ENCODE results near the gene GAS7.

Gene GAS7

DNA sequence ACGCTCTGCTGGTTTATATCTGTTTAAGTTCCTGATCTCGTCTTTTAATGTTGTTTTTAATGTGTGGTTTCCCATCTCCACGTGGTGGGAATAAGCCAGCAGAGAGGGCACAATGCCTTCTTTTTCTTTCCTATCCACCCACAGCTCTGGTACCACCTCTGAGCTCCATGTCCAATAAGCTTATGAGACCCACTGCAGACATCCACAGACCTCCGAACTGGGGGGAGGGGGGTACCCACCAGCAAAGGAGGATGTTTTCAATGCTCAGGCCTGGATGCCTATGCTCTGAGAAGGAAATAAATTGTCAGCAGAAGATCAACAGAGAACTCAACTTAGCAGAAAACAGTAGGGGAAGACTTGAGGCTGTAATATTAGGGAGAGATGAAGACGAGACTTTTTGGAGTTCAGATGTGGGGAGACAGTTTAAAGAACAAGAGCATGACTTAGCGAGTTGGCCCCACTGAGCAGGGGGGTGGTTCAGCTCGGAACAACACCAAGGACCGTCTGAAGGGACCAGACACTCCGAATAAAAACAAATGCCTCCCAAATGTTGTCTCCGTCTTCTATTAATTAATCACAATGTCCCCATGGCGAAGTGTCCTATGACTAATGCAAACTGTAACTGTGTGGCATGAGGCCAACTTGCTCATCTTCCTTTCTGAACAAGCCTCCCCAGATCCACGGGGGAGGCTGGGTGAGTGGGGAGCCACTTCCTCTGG lies 62.7 kb downstream of the GAS7 start:
- peak; percentile 22 for DNase-seq (ENCODE audit: low spot score)

DNA sequence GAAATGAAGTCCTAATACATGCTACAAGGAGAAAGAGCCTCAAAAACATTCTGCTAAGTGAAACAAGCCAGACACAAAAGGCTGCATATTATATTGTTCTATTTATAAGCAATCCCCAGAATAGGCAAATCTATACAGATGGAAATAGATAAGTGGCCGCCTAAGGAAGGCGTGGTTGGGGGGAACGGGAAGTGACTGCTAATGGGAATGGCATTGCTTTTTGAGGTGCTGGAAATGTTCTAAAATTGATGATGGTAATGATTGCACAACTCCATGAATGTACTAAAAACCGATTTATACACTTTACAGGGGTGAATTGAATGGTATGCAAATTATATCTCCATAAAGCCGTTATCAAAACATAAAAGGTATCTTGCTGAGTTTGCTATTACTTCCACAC lies 67.7 kb downstream of the GAS7 start:
- DNase-seq (ENCODE audit: low spot score) = no peak

DNA sequence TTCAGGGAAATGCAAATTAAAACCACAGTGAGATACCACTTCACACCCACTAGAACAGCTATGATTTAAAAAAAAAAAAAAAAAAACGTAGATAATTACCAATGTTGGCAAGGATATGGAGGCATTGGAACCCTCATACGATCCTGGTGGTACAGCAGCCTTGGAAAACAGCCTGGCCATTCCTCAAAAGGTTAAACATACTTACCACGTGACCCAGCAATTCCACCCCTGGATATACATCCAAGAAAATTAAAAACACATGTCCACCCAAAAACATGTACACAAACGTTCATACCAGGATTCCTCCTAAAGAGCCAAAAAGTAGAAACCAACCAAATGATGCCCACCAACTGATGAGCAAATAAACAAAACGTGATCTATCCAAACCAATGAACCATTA lies 68.1 kb downstream of the GAS7 start:
- DNase-seq (ENCODE audit: low spot score) = no peak

DNA sequence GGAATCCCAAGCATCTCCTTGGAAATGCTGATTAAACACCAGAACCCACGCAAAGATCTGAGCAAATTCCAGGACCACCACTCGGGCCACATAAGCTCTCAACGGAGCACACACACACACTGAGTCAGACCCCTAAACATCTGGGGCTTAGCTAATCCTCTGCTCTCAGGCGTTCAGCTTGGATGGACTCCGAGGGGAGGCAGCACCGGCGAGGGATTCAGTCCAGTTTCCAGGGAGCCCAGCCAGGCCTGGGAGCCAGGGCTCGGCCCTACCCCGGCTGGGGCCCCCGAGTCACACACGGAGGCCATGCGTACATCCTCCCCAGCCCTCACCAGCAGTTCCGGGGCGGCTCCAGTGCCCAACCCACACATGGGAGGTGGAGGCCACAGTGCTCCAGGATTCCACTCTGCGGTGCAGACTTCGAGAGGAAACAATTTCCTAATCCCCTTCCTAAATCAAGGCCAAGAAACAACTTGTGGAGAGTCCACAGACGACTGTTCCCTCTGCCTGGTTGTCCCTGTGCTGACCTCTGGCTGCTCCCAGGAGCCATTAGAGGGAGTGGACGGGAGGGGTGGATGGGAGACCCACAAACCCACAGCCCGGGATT lies 70.5 kb downstream of the GAS7 start:
- no peak for DNase-seq (ENCODE audit: low spot score)

DNA sequence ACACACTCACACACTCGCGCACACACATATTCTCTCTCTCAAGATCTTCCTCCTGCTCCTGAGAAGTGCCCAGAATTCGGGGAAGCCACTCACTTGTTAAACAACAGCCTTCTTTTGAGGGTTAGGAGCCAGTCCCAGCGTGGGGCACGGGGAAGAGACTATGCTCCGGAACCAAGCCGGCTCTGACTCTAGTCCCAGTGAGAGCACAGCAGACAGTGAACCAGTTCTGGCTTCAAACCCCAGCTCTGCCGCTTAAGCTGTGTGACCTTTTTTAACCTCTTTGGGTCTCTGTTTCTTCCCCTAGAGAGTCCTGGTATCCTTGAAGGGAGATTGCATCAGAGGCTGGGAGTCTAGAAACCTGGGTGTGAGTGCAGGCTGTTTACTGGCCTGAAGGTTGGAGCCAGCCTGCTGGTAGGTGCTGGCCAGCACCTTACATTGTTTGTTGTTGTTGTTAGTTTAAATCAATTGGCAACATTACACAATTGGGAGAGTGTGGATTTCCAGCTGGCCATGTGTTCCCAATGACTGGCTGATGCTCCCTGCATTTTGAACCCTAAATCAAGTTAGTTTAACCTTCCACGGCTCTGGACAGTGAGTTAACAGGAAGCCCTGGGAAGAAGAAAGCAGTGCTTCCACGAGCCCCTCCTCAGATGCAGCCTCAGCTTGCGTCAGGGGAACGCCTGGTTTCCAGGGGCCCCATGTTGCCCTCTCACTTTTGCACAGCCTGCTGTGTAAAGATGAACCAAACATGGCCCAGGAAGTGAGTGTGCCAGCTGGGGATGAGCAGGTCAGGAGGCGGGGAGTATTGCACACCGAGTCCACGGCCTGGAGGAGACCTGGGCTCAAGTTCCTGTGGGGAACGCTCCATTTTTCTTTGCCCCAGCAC lies 71.5 kb downstream of the GAS7 start:
- no peak for DNase-seq (ENCODE audit: low spot score)

DNA sequence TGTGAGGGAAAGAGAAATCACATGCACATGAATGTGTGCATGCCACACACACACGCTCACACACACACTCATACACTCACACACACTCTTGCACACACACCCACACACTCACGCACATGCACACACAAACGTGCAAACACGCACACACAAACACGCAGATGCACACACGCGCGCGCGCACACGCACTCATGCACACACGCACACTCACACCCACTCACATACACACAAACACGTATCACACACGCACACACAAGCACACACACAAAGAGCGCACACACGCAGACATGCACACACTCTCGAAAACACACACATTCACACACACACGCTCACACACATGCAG lies 72.2 kb downstream of the GAS7 start:
- no peak for DNase-seq (ENCODE audit: low spot score)

DNA sequence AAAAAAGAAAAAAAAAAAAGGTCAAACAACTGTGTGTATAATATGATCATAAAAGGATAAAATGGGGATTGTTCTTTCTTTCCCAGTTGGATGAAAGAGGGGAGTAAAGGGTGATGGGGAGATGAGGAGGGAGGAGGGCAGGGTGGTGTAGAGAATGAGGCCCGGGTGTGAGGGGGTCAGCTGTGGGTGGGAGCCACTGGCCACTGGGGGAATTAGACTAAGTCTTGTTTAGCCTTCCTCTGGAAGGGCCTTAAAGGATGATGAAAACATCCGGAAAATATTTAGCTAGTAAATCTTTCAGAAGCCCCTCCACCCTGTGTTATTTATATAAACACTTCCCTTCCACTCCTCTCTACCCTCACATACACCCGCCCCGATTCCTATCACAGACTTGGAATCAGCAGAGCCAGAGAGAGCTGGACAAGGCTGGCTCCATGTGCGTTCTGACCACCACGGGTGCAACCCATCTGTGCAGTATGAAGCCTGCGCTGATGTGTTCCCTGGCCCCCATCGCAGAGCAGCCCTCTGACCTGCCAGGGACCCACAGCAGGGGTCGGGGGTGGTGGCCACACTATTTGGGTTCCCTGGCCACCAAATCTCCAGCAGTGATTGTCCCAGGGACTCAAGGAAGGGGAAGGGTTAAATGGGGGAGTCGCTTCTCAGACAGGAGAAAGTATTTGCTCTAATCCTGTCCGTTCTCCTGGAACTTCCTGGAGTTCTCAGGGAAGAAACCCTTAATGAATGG lies 72.7 kb downstream of the GAS7 start:
- DNase-seq (ENCODE audit: low spot score) = no peak

DNA sequence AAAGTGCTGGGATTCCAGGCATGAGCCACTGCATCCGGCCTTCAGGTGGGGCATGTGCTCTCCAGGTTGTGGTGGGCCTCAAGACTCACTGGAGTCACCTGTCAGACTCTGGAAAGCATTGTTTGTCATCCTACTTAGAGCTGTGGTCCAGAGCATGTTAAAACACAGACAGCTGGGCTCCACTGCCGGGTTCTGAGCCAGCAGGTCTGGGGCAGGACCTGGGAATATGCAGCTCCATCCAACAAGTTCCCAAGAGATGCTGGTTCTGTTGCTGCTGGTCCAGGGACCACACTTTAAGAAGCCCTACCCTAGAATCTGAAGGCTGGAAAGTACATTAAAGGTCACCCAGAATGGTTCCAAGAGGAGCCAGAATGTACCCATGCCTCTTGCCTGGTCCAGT lies 75.3 kb downstream of the GAS7 start:
- DNase-seq (ENCODE audit: low spot score) = no peak

DNA sequence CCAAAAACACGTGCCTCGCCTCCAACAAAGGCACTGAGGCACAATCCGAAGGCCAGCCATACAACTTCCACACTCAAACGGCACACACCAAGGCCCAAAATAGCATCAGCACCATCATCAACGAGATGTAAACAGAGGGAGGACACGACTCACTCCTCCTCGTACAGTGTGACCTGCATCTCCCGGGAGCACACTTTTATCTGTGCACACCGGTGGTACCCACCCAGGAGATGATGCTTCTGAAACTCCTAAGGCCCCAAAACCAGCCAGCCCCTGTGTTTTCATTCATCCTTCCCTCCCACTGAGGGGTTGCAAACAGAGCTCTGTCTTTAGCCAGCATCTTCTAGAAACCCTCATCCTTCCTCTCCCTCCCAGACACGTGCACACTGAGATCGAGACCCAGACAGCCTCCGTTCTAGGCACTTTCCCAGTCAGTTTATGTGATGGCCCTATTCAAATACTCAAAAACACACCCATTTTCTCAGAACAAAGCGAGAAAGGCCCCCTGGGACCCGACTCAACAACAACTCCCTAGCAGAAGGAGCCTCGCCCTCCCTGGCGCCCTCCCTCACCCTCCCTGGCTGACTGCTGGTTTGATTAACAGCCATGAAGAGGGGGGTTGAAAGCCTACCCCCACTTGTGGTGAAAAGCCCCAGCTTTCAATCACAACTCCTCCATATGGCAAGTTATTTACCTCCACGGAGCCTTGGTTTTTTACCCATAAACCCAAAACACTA lies 76.3 kb downstream of the GAS7 start:
- DNase-seq (ENCODE audit: low spot score) = peak; percentile 62

DNA sequence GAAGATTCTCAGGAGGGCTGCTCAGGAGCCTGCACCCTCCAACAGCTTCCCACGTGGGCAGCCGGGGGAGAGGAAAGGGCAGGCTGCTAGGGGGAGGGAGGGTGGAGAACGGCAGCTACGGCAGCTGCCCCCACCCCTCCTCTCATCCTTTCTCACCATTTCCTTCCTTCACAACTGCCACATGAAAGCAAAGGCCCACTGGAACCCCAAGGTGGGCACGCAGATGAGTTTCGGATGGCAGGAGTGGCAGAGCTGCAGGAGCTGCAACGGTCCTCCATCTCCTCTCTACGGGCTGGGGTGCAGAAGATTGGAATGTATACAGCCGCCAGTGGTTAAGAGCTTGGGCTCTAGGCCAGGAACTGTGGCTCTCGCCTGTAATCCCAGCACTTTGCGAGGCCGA lies 77.7 kb downstream of the GAS7 start:
- DNase-seq (ENCODE audit: low spot score) = no peak

DNA sequence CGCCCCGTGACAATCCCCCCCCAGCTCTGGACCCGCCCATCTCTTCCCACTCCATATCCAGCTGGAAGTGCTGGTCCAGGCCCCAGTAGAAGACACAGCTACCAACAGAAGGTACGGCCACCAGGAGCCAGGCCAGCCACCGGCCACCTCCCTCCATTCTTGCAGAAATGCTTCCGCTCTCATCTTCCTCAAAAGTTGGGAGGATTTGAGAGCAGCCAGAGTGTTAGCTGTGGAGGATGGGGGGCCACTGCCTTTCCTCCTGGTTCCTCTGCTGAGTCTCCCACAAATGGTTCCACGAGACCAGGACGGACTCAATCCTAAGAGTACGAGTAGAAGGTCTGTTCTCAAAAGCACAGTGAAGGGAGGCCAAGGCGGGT lies 78.3 kb downstream of the GAS7 start:
- DNase-seq (ENCODE audit: low spot score) = no peak

DNA sequence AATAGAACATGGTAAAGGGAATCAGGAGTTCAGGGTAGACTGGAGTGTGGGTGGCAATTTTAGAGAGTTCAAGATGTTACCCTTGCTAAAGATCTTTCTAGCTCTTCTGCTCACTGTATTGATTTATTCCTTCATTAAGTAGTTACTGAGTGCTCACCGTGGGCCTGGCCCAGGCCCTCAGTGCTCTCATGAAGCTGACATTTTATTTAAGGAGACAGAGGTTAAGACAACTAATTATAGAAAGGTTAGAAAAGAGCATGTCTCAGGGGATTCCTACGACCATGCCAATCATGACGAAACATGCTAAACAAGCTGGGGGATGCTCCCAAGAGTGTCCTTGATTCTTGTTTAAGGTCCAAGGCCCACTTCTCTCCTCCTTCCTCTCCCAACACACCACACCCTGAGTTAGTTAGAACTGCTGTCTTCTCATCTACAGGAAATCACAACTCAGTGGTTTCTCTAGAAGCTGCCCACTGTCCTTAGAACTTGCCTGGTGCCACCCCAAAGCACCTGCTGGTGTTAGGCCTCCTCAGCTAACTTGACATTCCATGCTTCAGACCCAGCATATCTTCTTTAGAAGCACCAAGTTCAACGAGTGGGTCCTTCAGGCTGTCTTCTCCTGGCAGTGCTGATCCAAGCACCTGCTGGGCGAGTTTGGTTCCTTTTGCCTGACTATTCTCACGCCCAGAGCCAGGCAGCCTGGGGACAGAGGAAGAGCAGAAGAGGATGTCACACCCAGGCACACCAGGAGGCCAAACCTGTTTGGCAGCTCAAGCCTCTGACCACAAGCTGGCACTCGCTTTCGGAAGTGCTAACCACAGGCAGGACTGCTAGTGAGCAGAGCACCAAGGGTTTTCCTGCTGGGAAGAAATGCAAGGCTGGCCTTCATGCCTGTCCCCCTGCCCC lies 79.0 kb downstream of the GAS7 start:
- DNase-seq (ENCODE audit: low spot score) = peak; percentile 19

DNA sequence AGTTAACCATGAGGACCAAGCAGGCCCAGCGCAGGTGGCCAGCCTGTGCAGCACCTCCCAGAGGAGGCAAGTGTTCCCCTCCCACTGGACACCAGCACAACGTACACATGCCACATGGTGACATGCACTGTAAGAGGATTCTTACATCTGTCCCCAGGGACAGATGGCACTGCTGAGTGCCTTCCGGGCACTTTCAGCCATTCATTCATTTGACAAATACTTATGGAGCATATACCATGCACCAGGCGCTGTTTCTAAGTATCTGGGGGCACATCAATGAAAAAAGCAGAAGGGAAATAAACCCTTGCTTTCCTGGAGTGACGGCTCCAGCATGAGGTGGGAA lies 79.6 kb downstream of the GAS7 start:
- DNase-seq (ENCODE audit: low spot score) = no peak

DNA sequence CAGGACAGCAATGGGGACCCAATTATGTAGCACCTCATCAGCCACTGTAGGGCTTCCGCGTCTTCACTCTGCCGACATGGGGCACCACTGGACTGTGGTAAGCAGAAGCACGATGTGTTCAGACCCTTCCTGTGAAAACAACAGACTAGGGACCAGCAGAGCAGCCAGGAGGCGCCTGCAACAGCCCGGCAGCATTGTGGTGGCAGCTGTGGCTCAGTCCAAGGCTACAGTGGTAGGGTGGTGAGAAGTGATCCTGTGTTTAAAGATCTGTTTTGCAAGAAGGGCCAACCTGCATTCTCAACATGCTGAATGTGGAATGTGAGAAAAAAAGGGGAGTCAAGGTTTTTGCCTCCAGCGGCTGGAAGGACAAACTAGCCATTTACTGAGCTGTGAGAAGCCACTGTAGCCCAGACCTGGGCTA lies 80.8 kb downstream of the GAS7 start:
- DNase-seq (ENCODE audit: low spot score) = peak; percentile 27

DNA sequence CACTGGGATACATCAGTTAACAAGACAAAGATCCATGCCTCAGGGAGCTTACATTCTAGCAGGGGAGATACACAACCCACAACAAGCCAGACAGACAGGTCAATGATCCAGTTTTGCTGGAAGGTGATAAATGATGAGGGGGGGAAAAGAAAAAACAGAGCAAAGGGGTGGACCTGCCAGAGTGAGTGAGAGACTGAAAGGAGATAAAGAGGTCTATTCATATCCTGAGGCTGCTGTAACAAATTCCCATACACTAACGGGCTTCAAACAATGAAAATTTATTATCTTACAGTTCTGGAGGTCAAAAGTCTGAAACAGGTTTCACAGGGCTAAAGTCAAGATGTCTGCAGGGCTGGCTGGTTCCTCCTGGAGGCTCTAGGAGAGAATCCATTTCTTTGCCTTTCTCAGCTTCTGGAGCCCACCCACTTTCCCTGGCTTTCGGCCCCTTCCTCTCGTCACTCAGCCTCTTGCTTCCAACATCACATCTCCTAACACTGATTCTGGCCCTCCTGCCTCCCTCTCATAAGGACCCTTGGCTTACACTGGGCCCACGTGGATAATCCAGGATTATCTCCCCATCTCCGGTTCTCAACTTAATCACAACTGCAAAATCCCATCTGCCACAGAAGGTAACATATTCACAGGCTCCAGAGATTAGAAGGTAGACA lies 81.5 kb downstream of the GAS7 start:
- DNase-seq (ENCODE audit: low spot score) = no peak

DNA sequence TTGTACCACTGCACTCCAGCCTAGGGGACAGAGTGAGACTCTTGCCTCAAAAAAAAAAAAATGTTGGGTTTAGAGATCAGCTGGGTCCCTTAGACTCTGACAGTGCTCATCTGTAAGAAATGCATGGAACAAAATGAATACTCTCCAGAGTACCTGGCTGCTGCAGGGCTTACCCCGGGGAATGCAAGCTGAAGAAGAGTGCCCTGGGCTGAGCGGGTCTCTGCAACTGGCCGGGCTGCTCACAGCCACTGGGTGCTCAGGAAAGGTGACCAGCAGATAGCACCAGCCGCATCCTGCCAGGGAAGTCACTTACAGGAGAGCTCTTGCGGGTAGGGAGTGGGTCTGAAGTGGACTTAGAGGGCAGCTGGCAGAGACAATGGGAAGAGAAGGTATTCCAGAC lies 82.1 kb downstream of the GAS7 start:
- no peak for DNase-seq (ENCODE audit: low spot score)

DNA sequence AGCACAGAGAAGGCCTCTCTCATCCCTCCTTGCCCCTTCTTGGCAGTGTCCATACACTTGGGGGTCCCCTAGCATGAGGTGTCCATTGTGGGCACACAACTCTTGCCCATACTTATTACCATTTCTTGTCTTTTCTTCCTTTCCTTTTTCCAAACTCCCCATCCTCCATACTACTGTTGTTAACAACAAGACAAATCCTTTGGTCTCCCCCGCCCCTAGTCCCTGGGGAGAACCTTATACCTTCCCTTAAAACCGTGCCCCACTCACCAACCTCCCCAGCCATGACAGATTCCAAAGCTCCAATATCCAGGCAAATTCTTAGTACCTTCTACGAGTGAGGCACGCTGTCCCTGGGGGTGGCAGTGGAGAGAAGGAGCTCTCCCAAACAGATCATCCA lies 82.9 kb downstream of the GAS7 start:
- DNase-seq (ENCODE audit: low spot score) = no peak

DNA sequence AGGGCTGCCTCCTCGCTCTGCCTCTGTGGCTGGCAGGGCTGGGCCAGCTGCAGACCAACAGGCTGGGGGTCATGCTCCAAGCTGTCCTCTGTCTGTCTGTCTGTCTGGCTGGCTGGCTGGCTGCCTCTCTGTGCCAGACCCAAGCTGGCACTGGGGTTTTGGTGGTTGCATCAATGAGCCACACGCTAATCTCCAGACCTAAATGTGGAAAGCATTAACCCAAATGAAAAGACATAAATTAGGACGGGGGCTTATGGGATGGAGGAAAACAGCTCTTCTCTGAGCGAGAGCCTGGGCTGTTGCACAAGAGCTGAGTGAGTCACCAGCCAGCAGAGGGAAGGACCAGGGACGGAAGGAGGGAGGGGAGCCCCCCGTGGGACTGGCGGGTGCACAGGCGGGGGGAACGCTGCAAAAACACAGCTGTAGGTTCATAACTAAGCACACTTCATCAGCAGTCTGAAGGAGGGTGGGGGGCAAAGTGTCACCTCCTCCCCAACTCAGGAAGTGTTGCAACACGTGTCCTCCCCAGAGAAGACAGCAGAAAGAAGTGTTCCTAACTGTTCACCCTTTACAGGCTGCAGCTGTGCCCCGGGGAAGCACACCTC lies 83.4 kb downstream of the GAS7 start:
- DNase-seq (ENCODE audit: low spot score) = peak; percentile 85

DNA sequence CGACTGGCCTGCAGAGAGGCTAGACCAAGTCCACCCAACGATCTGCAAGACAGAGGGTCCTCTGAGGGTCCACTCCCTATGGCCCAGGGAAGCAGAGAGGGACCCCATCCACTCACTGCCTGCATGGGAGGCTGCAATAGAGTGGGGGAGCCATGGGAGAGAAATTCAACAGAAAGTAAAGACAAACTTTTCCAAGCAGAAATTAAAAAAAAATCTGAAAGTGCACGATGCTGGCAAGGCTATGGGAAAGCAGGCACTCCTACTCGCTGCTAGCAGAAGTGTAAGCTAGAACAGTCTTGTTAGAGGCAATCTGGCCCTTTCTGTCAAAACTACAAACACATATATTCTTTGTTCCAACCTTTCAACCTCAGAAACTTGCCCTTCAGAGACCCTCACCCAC lies 85.4 kb downstream of the GAS7 start:
- DNase-seq (ENCODE audit: low spot score) = no peak

DNA sequence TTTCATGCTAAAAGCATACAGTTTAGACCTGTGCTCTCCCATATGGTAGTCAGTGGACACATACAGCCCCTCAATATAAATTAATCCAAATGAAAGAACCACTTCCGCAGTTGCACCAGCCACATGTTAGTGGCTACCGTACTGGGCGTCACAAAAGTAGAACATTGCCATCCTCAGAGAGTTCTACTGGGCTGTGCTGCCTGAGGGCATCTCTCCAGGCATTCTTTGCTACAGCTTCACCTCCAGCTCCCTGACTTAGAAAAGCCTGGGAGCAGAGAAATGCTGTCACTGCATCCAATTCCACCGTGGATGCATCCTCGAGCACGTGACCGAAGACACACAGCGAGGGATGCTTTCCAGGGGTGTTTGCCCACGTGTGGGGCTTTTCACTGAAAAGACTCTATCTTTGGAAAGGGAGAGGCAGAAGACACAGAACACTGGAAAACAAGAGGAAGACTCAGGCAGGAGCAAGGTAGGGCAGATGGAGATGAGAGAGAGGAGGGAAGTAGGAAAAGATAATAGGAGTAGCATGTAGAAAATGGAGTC lies 86.4 kb downstream of the GAS7 start:
- no peak for DNase-seq (ENCODE audit: low spot score)

Data from CD4-positive, alpha-beta T cell treated with Interleukin-2 at 100 ng/mL for 4 hours (primary cell).